CD14-positive monocyte (primary cell): ENCODE data around the gene ADGRG1. TPM values are rescaled to one million over a fixed set of nuclear protein-coding genes. Genes with fewer than 3 reads are reported as not detected.

Experiments used
- DNase-seq, 3 donors: peaks; one replicate each; pipeline ENCODE4 v3.0.0-alpha.2; 2011 to 2022
- H2AFZ ChIP-seq: 2 replicates; pipeline ENCODE4 v1.6.0; 2012; ENCODE audit warnings: mild to moderate bottlenecking, low read depth, low read length, inconsistent platforms; ENCODE audit not compliant: insufficient read depth, poor library complexity, severe bottlenecking
- H3K27ac ChIP-seq, 2 donors: 1 replicate in 1 of 2; 2 replicates in 1 of 2; pipeline ENCODE4 v1.5.1; 2012 to 2013; ENCODE audit warnings: low read length in 2 of 2, control low read depth in 1 of 2, inconsistent platforms in 1 of 2, low read depth in 1 of 2, mild to moderate bottlenecking in 1 of 2
- H3K27me3 ChIP-seq, 2 donors: one replicate each; pipeline versions ENCODE4 v1.6.0 to v1.6.1; 2011 to 2013; ENCODE audit warnings: low read length in 2 of 2; ENCODE audit not compliant: control insufficient read depth in 2 of 2, insufficient read depth in 2 of 2
- H3K36me3 ChIP-seq, 2 donors: replicated peaks in 1 of 2; 1 replicate in 1 of 2; 2 replicates in 1 of 2; pipeline versions ENCODE4 v1.5.1 to v1.6.1; 2012 to 2013; ENCODE audit warnings: low read length in 2 of 2, control low read depth in 1 of 2, inconsistent platforms in 1 of 2, mild to moderate bottlenecking in 1 of 2; ENCODE audit not compliant: insufficient read depth in 2 of 2, control insufficient read depth in 1 of 2
- H3K4me1 ChIP-seq, 2 donors: 1 replicate in 1 of 2; 2 replicates in 1 of 2; pipeline versions ENCODE4 v1.5.1 to v1.6.1; 2012 to 2013; ENCODE audit warnings: low read length in 2 of 2, control low read depth in 1 of 2, inconsistent platforms in 1 of 2, mild to moderate bottlenecking in 1 of 2, moderate library complexity in 1 of 2; ENCODE audit not compliant: insufficient read depth in 2 of 2, control insufficient read depth in 1 of 2
- H3K4me2 ChIP-seq: replicated peaks from 2 replicates; pipeline ENCODE3; 2012; ENCODE audit warnings: low read length, moderate library complexity, mild to moderate bottlenecking; ENCODE audit not compliant: poor library complexity, severe bottlenecking; ENCODE audit errors: extremely low read depth
- H3K4me3 ChIP-seq, 3 experiments: fragments of 200-600 bp in 1 of 3; sonication (generic) in 1 of 3; replicated peaks in 1 of 3; 1 replicate in 2 of 3; 2 replicates in 1 of 3; pipeline ENCODE4 v1.5.1; 2011 to 2013; ENCODE audit warnings: low read length in 3 of 3, mild to moderate bottlenecking in 3 of 3, control low read depth in 2 of 3, low read depth in 2 of 3, inconsistent platforms in 1 of 3, moderate library complexity in 1 of 3
- H3K79me2 ChIP-seq: 2 replicates; pipeline ENCODE4 v1.6.0; 2012; ENCODE audit warnings: mild to moderate bottlenecking, control low read depth, inconsistent platforms, low read length, moderate library complexity; ENCODE audit not compliant: insufficient read depth
- H3K9ac ChIP-seq: 2 replicates; pipeline ENCODE4 v1.6.0; 2017; ENCODE audit warnings: low read length, mild to moderate bottlenecking; ENCODE audit not compliant: insufficient read depth, poor library complexity, severe bottlenecking
- H3K9me3 ChIP-seq, 2 donors: replicated peaks in 1 of 2; 1 replicate in 1 of 2; 2 replicates in 1 of 2; pipeline versions ENCODE4 v1.5.1 to v1.6.1; 2012 to 2013; ENCODE audit warnings: low read length in 2 of 2, control low read depth in 1 of 2; ENCODE audit not compliant: control insufficient read depth in 1 of 2, insufficient read depth in 1 of 2
- H4K20me1 ChIP-seq: 2 replicates; pipeline ENCODE4 v1.6.0; 2012; ENCODE audit warnings: mild to moderate bottlenecking, low read length, control low read depth, moderate library complexity; ENCODE audit not compliant: insufficient read depth
- H3K27ac Mint-ChIP-seq, 7 donors: one replicate each; pipeline ENCODE4 v1.8.0; 2020; ENCODE audit warnings: mild to moderate bottlenecking in 7 of 7, mixed read lengths in 7 of 7, moderate library complexity in 6 of 7, inconsistent platforms in 2 of 7
- H3K27me3 Mint-ChIP-seq, 3 donors: one replicate each; pipeline ENCODE4 v1.8.0; 2021 to 2022; ENCODE audit warnings: low read depth in 3 of 3, mild to moderate bottlenecking in 3 of 3, mixed read lengths in 3 of 3, moderate library complexity in 3 of 3, inconsistent platforms in 1 of 3
- H3K36me3 Mint-ChIP-seq, 2 donors: one replicate each; pipeline ENCODE4 v1.8.0; 2020; ENCODE audit warnings: mixed read lengths in 2 of 2, inconsistent platforms in 1 of 2, mild to moderate bottlenecking in 1 of 2
- H3K4me1 Mint-ChIP-seq: one replicate; pipeline ENCODE4 v1.8.0; 2020; ENCODE audit warnings: mild to moderate bottlenecking, mixed read lengths
- H3K4me3 Mint-ChIP-seq, 2 donors: one replicate each; pipeline ENCODE4 v1.8.0; 2020; ENCODE audit warnings: mild to moderate bottlenecking in 2 of 2, mixed read lengths in 2 of 2, moderate library complexity in 1 of 2
- H3K9me3 Mint-ChIP-seq, 7 donors: one replicate each; pipeline ENCODE4 v1.8.0; 2020 to 2022; ENCODE audit warnings: mixed read lengths in 7 of 7, mild to moderate bottlenecking in 6 of 7, moderate library complexity in 6 of 7, inconsistent platforms in 2 of 7
- WGBS: methylation state at CpG from one replicate; pipeline ENCODE4 v1.1.5; 2013; ENCODE audit warnings: missing lambda C conversion rate; ENCODE audit not compliant: insufficient coverage; 5-methylcytosine and 5-hydroxymethylcytosine counted together
- intact Hi-C, 2 donors: fragments of 100-400 bp; cut with micrococcal nuclease; formaldehyde crosslinking; loops; one replicate each; pipeline versions ENCODE4 v1.15.0 to v1.15.1; 2023
- polyA plus RNA-seq, 3 donors: library from polyadenylated mRNA; depleted of rRNA in 1 of 3; unstranded in 2 of 3; stranded (reverse) in 1 of 3; fragments of 300-500 nt in 2 of 3; fragments of >200 nt in 1 of 3; fragmentation: Illumina TruSeq in 2 of 3; gene quantifications; 1 replicate in 2 of 3; 2 replicates in 1 of 3; pipeline ENCODE4 v1.2.3, GENCODE V29; 2012 to 2021
- TF ChIP-seq, protein P1 (sequence below): fragments of 200-600 bp; IDR thresholded peaks from one replicate; pipeline ENCODE4 v1.8.0; 2022; ENCODE audit warnings: antibody characterized with exemption, mild to moderate bottlenecking

Gene ADGRG1
- polyA plus RNA-seq, 3 donors: 0.07 to 0.39 (median 0.08) TPM

DNA sequence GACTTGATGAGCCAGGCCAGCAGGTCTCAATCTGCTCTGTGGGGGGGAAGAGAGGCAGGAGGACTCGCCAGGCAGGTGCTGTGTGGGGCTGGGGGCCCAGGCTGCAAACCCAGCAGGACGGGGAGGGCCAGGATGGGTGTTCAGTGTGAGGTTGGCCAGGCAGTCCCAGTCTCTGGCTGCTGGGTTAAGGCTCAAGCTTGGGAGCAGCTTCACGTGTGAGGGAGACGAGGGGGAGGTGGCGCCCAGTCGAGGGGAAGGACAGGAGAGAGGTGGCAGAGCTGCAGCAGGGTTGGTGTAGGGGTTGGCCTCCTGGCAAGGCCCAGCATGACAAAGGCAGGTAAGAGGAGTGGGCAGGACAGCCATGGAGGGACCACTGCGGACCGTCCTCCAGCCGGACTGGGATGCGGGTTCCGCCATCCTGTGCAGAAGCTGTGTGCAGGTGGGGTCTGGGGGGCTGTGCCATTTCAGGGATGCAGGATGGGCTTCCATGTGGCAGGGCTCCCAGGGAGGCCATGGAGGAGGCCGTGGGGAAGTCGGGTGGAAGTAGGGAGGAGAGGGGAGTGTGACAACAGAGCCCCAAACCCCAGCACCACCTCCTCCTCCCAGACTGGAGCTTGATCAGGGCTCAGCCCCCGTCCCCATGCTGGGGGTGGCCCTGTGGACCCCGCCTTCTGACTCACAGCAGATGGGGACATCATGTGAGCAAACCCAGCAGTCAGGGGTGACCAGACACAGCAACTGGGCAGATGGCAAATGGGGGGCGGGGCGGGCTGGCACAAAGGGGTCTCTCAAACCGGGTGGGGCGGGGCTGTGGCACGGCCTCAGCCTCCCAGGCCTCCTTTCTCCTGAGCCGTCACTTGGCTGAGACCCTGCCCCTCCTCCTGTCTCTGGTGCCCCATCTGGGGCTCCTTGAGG is 2.8 kb downstream of the ADGRG1 start:
- Mint-ChIP-seq H3K27me3 (peaks cover 42 to 72% (median 48%) of the 10 kb centered on the region in 3 donors), H3K4me3 (peak overlapping the region in 1 of 2 donors; percentile 59), H3K27ac (no peak overlapping the region), H3K36me3 (peaks cover 0 to 2% of the 10 kb centered on the region in 2 donors), H3K9me3 (peaks cover 0 to 7% (median 0%) of the 10 kb centered on the region in 7 donors), H3K4me1 (peaks cover 4% of the 10 kb centered on the region)
- TF ChIP-seq, protein P1, sequence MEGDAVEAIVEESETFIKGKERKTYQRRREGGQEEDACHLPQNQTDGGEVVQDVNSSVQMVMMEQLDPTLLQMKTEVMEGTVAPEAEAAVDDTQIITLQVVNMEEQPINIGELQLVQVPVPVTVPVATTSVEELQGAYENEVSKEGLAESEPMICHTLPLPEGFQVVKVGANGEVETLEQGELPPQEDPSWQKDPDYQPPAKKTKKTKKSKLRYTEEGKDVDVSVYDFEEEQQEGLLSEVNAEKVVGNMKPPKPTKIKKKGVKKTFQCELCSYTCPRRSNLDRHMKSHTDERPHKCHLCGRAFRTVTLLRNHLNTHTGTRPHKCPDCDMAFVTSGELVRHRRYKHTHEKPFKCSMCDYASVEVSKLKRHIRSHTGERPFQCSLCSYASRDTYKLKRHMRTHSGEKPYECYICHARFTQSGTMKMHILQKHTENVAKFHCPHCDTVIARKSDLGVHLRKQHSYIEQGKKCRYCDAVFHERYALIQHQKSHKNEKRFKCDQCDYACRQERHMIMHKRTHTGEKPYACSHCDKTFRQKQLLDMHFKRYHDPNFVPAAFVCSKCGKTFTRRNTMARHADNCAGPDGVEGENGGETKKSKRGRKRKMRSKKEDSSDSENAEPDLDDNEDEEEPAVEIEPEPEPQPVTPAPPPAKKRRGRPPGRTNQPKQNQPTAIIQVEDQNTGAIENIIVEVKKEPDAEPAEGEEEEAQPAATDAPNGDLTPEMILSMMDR: no peak
- H2AFZ ChIP-seq: no peak overlapping the region
- H3K9ac ChIP-seq: no peak overlapping the region
- H3K9me3 ChIP-seq: peaks cover 0 to 13% of the 10 kb centered on the region in 2 donors
- no peaks in the 10 kb centered on the region for H3K79me2 ChIP-seq
- intact Hi-C loops: no loop called here
- no peak overlapping the region for H3K4me2 ChIP-seq
- H3K27me3 ChIP-seq: peaks cover 17 to 52% of the 10 kb centered on the region in 2 donors
- 68% methylated on average over 18 of the region's 21 CpGs for WGBS
- H3K36me3 ChIP-seq: no peaks in the 10 kb centered on the region
- no peaks in the 10 kb centered on the region for H4K20me1 ChIP-seq
- H3K27ac ChIP-seq: no peak overlapping the region
- H3K4me1 ChIP-seq: no peaks in the 10 kb centered on the region
- DNase-seq: no peak
- H3K4me3 ChIP-seq: no peak overlapping the region

DNA sequence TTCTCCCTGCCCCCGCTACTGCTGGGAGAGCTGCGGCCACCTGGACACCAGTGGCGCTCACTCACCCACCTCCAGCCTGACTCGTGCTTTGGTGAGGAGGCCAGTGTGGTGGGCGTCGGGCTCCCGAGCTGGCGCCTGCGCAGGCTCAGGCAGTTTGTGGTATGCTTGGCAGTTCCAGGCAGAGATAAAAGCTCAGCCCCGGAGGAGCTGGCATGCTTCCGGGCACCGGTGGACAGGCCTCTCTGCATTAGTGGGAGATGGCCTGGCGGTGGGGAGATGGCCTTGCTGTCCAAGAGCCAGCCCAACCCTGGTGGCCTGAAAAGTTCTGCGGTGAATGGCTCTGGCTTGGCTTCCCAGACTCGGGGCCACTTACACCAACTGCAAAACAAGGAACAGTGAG is 4.1 kb downstream of the ADGRG1 start:
- Histone ChIP-seq H3K4me3 (no peak overlapping the region), H3K27ac (no peak overlapping the region), H4K20me1 (no peaks in the 10 kb centered on the region), H3K36me3 (no peaks in the 10 kb centered on the region), H3K4me1 (peaks cover 3 to 6% of the 10 kb centered on the region in 2 donors), H2AFZ (no peak overlapping the region), H3K79me2 (no peaks in the 10 kb centered on the region), H3K9me3 (peaks cover 0 to 13% of the 10 kb centered on the region in 2 donors), H3K9ac (no peak overlapping the region), H3K4me2 (no peak overlapping the region), H3K27me3 (peaks cover 17 to 65% of the 10 kb centered on the region in 2 donors)
- Mint-ChIP-seq H3K4me3 (no peak overlapping the region), H3K27ac (no peak overlapping the region), H3K9me3 (peaks cover 0 to 7% (median 0%) of the 10 kb centered on the region in 7 donors), H3K27me3 (peaks cover 43 to 74% (median 51%) of the 10 kb centered on the region in 3 donors), H3K4me1 (peaks cover 15% of the 10 kb centered on the region), H3K36me3 (peaks cover 0 to 2% of the 10 kb centered on the region in 2 donors)
- no peak for DNase-seq
- 35% methylated on average over 12 of the region's 15 CpGs for WGBS
- intact Hi-C loops: no loop called here
- TF ChIP-seq, protein P1: no peak
